ENCODE results near the gene KRTAP17-1. TPM values are rescaled to one million over a fixed set of nuclear protein-coding genes. Genes with fewer than 3 reads are reported as not detected.
"Not testable (repeated sequence)": the region's sequence is repeated elsewhere in the genome, so short reads cannot be mapped to it uniquely, and the experiment has no call there.

KRTAP17-1 gene
- total and polyA plus RNA-seq, 4 donors: not detected

- Histone ChIP-seq H3K36me3 (ENCODE audit: control insufficient read depth in 4 of 4, insufficient read depth in 4 of 4, low read length in 4 of 4) (no peaks in the 10 kb centered on the region), H3K9ac (ENCODE audit: insufficient read depth in 1 of 2, low read length in 2 of 2) (no peak overlapping the region), H3K4me1 (ENCODE audit: control insufficient read depth in 5 of 5, insufficient read depth in 5 of 5, low read length in 5 of 5) (no peaks in the 10 kb centered on the region), H3K27me3 (ENCODE audit: control insufficient read depth in 3 of 3, insufficient read depth in 3 of 3, low read length in 2 of 3) (no peaks in the 10 kb centered on the region), H3K9me3 (ENCODE audit: control insufficient read depth in 4 of 4, insufficient read depth in 3 of 4, low read length in 3 of 4) (peaks cover 0 to 2% (median 0%) of the 10 kb centered on the region in 4 donors), H3K4me3 (no peak overlapping the region), H3K27ac (ENCODE audit: low read depth in 1 of 2, low read length in 1 of 2) (no peak overlapping the region)
- WGBS, 2 donors: 85 to 88% methylated on average over 7 of the region's 7 CpGs
- DNase-seq (no peak), ATAC-seq (ENCODE audit: insufficient read depth, low FRiP score) (no peak)
- TF ChIP-seq CTCF (IDR thresholded peaks at IDR 0.05; ENCODE audit: control extremely low read depth, extremely low read depth): no peak
These were observed 32.6 kb upstream of the KRTAP17-1 start for GRCh38 chr17:41347869-41348760.

GRCh38 chr17:41346421-41346820 is 30.9 kb upstream of the KRTAP17-1 start:
- ATAC-seq (ENCODE audit: insufficient read depth, low FRiP score); H3K9me3 ChIP-seq (ENCODE audit: control insufficient read depth in 4 of 4, insufficient read depth in 3 of 4, low read length in 3 of 4); H3K4me3 ChIP-seq; DNase-seq; H3K36me3 ChIP-seq (ENCODE audit: control insufficient read depth in 4 of 4, insufficient read depth in 4 of 4, low read length in 4 of 4); H3K9ac ChIP-seq (ENCODE audit: insufficient read depth in 1 of 2, low read length in 2 of 2); H3K4me1 ChIP-seq (ENCODE audit: control insufficient read depth in 5 of 5, insufficient read depth in 5 of 5, low read length in 5 of 5); H3K27ac ChIP-seq (ENCODE audit: low read depth in 1 of 2, low read length in 1 of 2); H3K27me3 ChIP-seq (ENCODE audit: control insufficient read depth in 3 of 3, insufficient read depth in 3 of 3, low read length in 2 of 3): not testable (repeated sequence)
- 93 to 94% methylated on average over 16 of the region's 16 CpGs for WGBS, 2 donors

- DNase-seq (no peak), ATAC-seq (ENCODE audit: insufficient read depth, low FRiP score) (no peak)
- Histone ChIP-seq H3K9me3 (ENCODE audit: control insufficient read depth in 4 of 4, insufficient read depth in 3 of 4, low read length in 3 of 4) (peaks cover 0 to 6% (median 0%) of the 10 kb centered on the region in 4 donors), H3K4me3 (no peak overlapping the region), H3K27me3 (ENCODE audit: control insufficient read depth in 3 of 3, insufficient read depth in 3 of 3, low read length in 2 of 3) (no peaks in the 10 kb centered on the region), H3K4me1 (ENCODE audit: control insufficient read depth in 5 of 5, insufficient read depth in 5 of 5, low read length in 5 of 5) (no peaks in the 10 kb centered on the region), H3K9ac (ENCODE audit: insufficient read depth in 1 of 2, low read length in 2 of 2) (no peak overlapping the region), H3K36me3 (ENCODE audit: control insufficient read depth in 4 of 4, insufficient read depth in 4 of 4, low read length in 4 of 4) (no peaks in the 10 kb centered on the region), H3K27ac (ENCODE audit: low read depth in 1 of 2, low read length in 1 of 2) (no peak overlapping the region)
- WGBS, 2 donors: 91 to 95% methylated on average over 3 of the region's 3 CpGs
- TF ChIP-seq CTCF (IDR thresholded peaks at IDR 0.05; ENCODE audit: control extremely low read depth, extremely low read depth): no peak
These were observed 30.5 kb upstream of the KRTAP17-1 start for GRCh38 chr17:41345992-41346391.

GRCh38 chr17:41343029-41343428 is 27.5 kb upstream of the KRTAP17-1 start:
- 86 to 88% methylated on average over 3 of the region's 3 CpGs for WGBS, 2 donors

More at GRCh38 chr17:41343029-41343428, 27.5 kb upstream of the KRTAP17-1 start:
- DNase-seq (no peak), ATAC-seq (ENCODE audit: insufficient read depth, low FRiP score) (no peak)
- no peak overlapping the region for H3K9ac ChIP-seq (ENCODE audit: insufficient read depth in 1 of 2, low read length in 2 of 2)
- peaks cover 0 to 9% (median 0%) of the 10 kb centered on the region in 5 donors for H3K4me1 ChIP-seq (ENCODE audit: control insufficient read depth in 5 of 5, insufficient read depth in 5 of 5, low read length in 5 of 5)
- H3K27ac ChIP-seq (ENCODE audit: low read depth in 1 of 2, low read length in 1 of 2): no peak overlapping the region
- peaks cover 0 to 6% (median 0%) of the 10 kb centered on the region in 4 donors for H3K9me3 ChIP-seq (ENCODE audit: control insufficient read depth in 4 of 4, insufficient read depth in 3 of 4, low read length in 3 of 4)
- H3K36me3 ChIP-seq (ENCODE audit: control insufficient read depth in 4 of 4, insufficient read depth in 4 of 4, low read length in 4 of 4): no peaks in the 10 kb centered on the region
- no peaks in the 10 kb centered on the region for H3K27me3 ChIP-seq (ENCODE audit: control insufficient read depth in 3 of 3, insufficient read depth in 3 of 3, low read length in 2 of 3)
- no peak overlapping the region for H3K4me3 ChIP-seq
- no peak for TF ChIP-seq CTCF (IDR thresholded peaks at IDR 0.05; ENCODE audit: control extremely low read depth, extremely low read depth)

Data from lung (tissue), 12 donors.